Heart left ventricle (tissue), 16 donors: Measurements from ENCODE around the gene ZNF770. TPM values are rescaled to one million over a fixed set of nuclear protein-coding genes. Genes with fewer than 3 reads are reported as not detected.
"Not testable (repeated sequence)": the region's sequence is repeated elsewhere in the genome, so short reads cannot be mapped to it uniquely, and the experiment has no call there.

Experiments
- ATAC-seq, 4 donors: fragments of 200-7000 bp; cut with Tn5 transposase; one replicate each; pipeline ENCODE4 v1.9.1; 2020 to 2022; ENCODE audit warnings: moderate library complexity in 4 of 4, mild to moderate bottlenecking in 3 of 4, moderate number of reproducible peaks in 1 of 4
- DNase-seq, 5 donors: peaks; one replicate each; pipeline ENCODE4 v3.0.0-alpha.2; 2020
- H3K27ac ChIP-seq, 12 donors: fragments of 200-600 bp; sonication (generic) in 4 of 12; one replicate each; pipeline versions ENCODE4 v1.5.0 to v1.8.0; 2016 to 2022; ENCODE audit warnings: mild to moderate bottlenecking in 2 of 12
- H3K27me3 ChIP-seq, 9 donors: fragments of 200-600 bp; sonication (generic) in 2 of 9; one replicate each; pipeline versions ENCODE4 v1.5.1 to v1.8.0; 2016 to 2022; ENCODE audit warnings: mild to moderate bottlenecking in 3 of 9
- H3K36me3 ChIP-seq, 9 donors: fragments of 200-600 bp; sonication (generic) in 2 of 9; one replicate each; pipeline versions ENCODE4 v1.5.0 to v1.8.0; 2018 to 2022; ENCODE audit warnings: mild to moderate bottlenecking in 2 of 9
- H3K4me1 ChIP-seq, 12 donors: fragments of 200-600 bp; sonication (generic) in 4 of 12; one replicate each; pipeline versions ENCODE4 v1.5.0 to v1.8.0; 2016 to 2022; ENCODE audit warnings: mild to moderate bottlenecking in 3 of 12
- H3K4me3 ChIP-seq, 12 donors: fragments of 200-600 bp; sonication (generic) in 4 of 12; one replicate each; pipeline versions ENCODE4 v1.5.0 to v1.8.0; 2017 to 2022; ENCODE audit warnings: mild to moderate bottlenecking in 9 of 12, moderate library complexity in 4 of 12
- H3K9me3 ChIP-seq, 12 donors: fragments of 200-600 bp; sonication (generic) in 4 of 12; one replicate each; pipeline versions ENCODE4 v1.5.0 to v1.8.0; 2016 to 2022; ENCODE audit warnings: mild to moderate bottlenecking in 1 of 12
- CTCF ChIP-seq, 12 donors: fragments of 200-600 bp; sonication (generic) in 4 of 12; IDR thresholded peaks; one replicate each; pipeline versions ENCODE4 v1.5.0 to v1.8.0; 2018 to 2022; ENCODE audit warnings: antibody characterized with exemption in 12 of 12, mild to moderate bottlenecking in 5 of 12
- POLR2A ChIP-seq, 2 donors: fragments of 450-650 bp; IDR thresholded peaks; one replicate each; pipeline ENCODE4 v1.6.1; 2017; ENCODE audit warnings: antibody characterized with exemption in 2 of 2, mild to moderate bottlenecking in 2 of 2, moderate library complexity in 2 of 2
- WGBS, 4 donors: extraction: QIAGEN DNeasy Blood & Tissue Kit in 2 of 4; methylation state at CpG; one replicate each; pipeline versions ENCODE4 v1.1.5 to v1.1.7; 2013 to 2018; 5-methylcytosine and 5-hydroxymethylcytosine counted together
- intact Hi-C, 10 donors: fragments of 100-400 bp; cut with DNase I; formaldehyde crosslinking; loops; one replicate each; pipeline versions ENCODE4 v1.11.1 to v1.14.2; 2022
- polyA plus RNA-seq, 2 donors: library from polyadenylated mRNA; stranded (reverse); fragments of 200-250 nt; gene quantifications; one replicate each; pipeline ENCODE4 v1.2.3, GENCODE V29; 2013
- total RNA-seq, 9 donors: library from RNA; depleted of rRNA in 2 of 9; stranded (reverse); fragments of >200 nt in 2 of 9; fragmentation: NEBNext Ultra II Directional in 3 of 9; extraction: Animal tissue kit (Norgen Biotek cat#: 25700) in 3 of 9; gene quantifications; one replicate each; pipeline versions ENCODE4 v1.1.0 to v1.2.4, GENCODE V29; 2016 to 2023
- donor health status: ischemic (EF 13 %, LVEDD 7.1; RV severe dilation, severe dysfunction).
- donor health status: healthy with polysubstance abuse.
- donor health status: DM: no; HTN: yes; CAD: no.
- donor health status: DM: no; HTN: no; CAD: no.
- donor health status: ischemic (EF 25% LVEDD 6.9; RV normal size, moderate dysfunction).
- donor health status: ischemic (EF 25% LVEDD 5.7; RV mildly dilated, moderate dysfunction).
- donor health status: healthy.
- donor health status: DM: yes; HTN: yes; CAD: no.
- donor health status: ischemic (EF 35%, LVEDD 5.7; RV mildly dilated, moderate dysfunction).
- donor health status: nonischemic (EF 11% LVEDD 7.7; RV severe dilation, severe dysfunction).
- donor health status: DM: yes; HTN: yes; CAD: no.
- donor health status: PGD.
- donor health status: ischemic (EF 29% LVEDD 5.4; RV normal size, mild dysfunction).
- donor health status: nonischemic (EF 23%, LVEDD 6.1; RV moderate dilation, normal function).

Gene ZNF770
- total and polyA plus RNA-seq, 11 donors, result 14.5 to 44.7 (median 36.3) TPM

DNA sequence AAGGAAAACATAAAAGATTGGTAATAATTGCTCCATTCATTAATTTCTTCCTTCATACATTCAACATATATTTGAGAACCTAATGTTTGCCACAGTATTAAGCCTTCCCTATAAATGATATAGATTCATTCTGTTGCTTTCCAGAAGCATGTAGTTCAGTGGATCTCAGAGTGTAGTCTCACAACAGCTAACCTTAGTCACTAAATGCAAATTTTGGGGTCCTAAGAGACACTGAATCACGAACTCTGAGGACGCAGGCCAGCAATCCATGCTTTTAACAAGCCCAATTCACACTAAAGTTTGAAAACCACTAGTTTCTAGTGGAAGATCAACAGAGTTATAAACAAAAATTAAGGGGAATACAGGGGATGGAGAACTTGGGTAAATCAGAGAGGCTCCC is 11.3 kb downstream of the ZNF770 start:
- no peak for DNase-seq
- Histone ChIP-seq H3K4me1 (peaks cover 0 to 7% (median 0%) of the 10 kb centered on the region in 12 donors), H3K36me3 (peaks cover 0 to 25% (median 17%) of the 10 kb centered on the region in 9 donors), H3K4me3 (no peak overlapping the region), H3K27ac (no peak overlapping the region), H3K27me3 (no peaks in the 10 kb centered on the region), H3K9me3 (no peaks in the 10 kb centered on the region)
- intact Hi-C loops, result no loop called here
- 70 to 97% (median 94%) methylated on average over 2 of the region's 2 CpGs for WGBS, 4 donors
- TF ChIP-seq CTCF (IDR thresholded peaks at IDR 0.05) (no peak), POLR2A (IDR thresholded peaks at IDR 0.05) (no peak)
- ATAC-seq, result no peak

- Histone ChIP-seq H3K4me3 (no peak overlapping the region), H3K27ac (no peak overlapping the region), H3K9me3 (no peaks in the 10 kb centered on the region), H3K4me1 (peaks cover 0 to 7% (median 0%) of the 10 kb centered on the region in 12 donors), H3K36me3 (peaks cover 0 to 18% (median 10%) of the 10 kb centered on the region in 9 donors), H3K27me3 (no peaks in the 10 kb centered on the region)
- DNase-seq (no peak), ATAC-seq (no peak)
- intact Hi-C loops, result no loop called here
- TF ChIP-seq CTCF (IDR thresholded peaks at IDR 0.05) (no peak), POLR2A (IDR thresholded peaks at IDR 0.05) (no peak)
- WGBS, 4 donors, result 97 to 98% (median 97%) methylated on average over 2 of the region's 2 CpGs
Observed at GRCh38 chr15:34976073-34976472, 12.0 kb downstream of the ZNF770 start.

GRCh38 chr15:34973512-34973911 is 14.6 kb downstream of the ZNF770 start:
- Histone ChIP-seq H3K27me3 (no peaks in the 10 kb centered on the region), H3K36me3 (peaks cover 0 to 11% (median 3%) of the 10 kb centered on the region in 9 donors), H3K9me3 (no peaks in the 10 kb centered on the region), H3K4me3 (no peak overlapping the region), H3K4me1 (peaks cover 0 to 13% (median 5%) of the 10 kb centered on the region in 12 donors), H3K27ac (no peak overlapping the region)
- intact Hi-C loops, result no loop called here
- DNase-seq (no peak), ATAC-seq (no peak)
- no peak for TF ChIP-seq POLR2A (IDR thresholded peaks at IDR 0.05)
- TF ChIP-seq CTCF (IDR thresholded peaks at IDR 0.05), result no peak
- 39 to 44% (median 40%) methylated on average over 2 of the region's 2 CpGs for WGBS, 4 donors

DNA sequence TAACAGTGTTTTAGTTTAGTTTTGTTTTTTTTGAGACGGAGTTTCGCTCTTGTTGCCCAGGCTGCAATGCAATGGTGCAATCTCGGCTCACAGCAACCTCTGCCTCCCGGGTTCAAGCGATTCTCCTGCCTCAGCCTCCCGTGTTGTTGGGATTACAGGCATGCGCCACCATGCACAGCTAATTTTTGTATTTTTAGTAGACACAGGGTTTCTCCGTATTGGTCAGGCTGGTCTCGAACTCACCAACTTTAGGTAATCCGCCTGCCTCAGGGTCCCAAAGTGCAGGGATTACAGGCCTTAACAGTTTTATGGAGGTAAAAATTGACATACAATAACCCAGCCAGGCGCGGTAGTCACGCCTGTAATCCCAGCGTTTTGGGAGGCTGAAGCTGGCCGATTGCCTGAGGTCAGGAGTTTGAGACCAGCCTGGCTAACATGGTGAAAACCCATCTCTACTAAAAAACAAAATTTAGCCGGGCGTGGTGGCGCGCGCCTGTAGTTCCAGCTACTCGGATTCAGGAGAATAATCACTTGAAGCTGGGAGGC is 17.9 kb downstream of the ZNF770 start:
- Histone ChIP-seq H3K27ac (peak overlapping the region in 9 of 12 donors; percentile 73 to 88 (median 85)), H3K4me3 (peak overlapping the region; percentile 63 to 97 (median 84)), H3K4me1 (peaks cover 0 to 35% (median 22%) of the 10 kb centered on the region in 12 donors)
- DNase-seq, H3K36me3 ChIP-seq, H3K9me3 ChIP-seq, intact Hi-C loops, ATAC-seq, H3K27me3 ChIP-seq: not testable (repeated sequence)
- TF ChIP-seq CTCF (IDR thresholded peaks at IDR 0.05), result peak in 1 of 12 donors; percentile 3
- 69 to 73% (median 72%) methylated on average over 21 of the region's 21 CpGs for WGBS, 4 donors
